Measurements from ENCODE around the gene FKBP6.

The FKBP6 gene

GRCh38 chr7:73332447-73332846 is 4.5 kb downstream of the FKBP6 start:
- no peaks in the 10 kb centered on the region for H3K9me3 Mint-ChIP-seq
- H3K36me3 Mint-ChIP-seq (ENCODE audit: low read depth) = no peaks in the 10 kb centered on the region
- H3K4me1 Mint-ChIP-seq (ENCODE audit: low read depth) = no peaks in the 10 kb centered on the region
- no peak overlapping the region for H3K27ac Mint-ChIP-seq
- no peak for DNase-seq (ENCODE audit: low spot score)
- no peak overlapping the region for H3K4me3 Mint-ChIP-seq
- H3K27me3 Mint-ChIP-seq (ENCODE audit: low read depth) = peaks cover 12% of the 10 kb centered on the region

- no peaks in the 10 kb centered on the region for H3K36me3 Mint-ChIP-seq (ENCODE audit: low read depth)
- H3K27me3 Mint-ChIP-seq (ENCODE audit: low read depth) = peaks cover 6% of the 10 kb centered on the region
- DNase-seq (ENCODE audit: low spot score) = no peak
- H3K27ac Mint-ChIP-seq = no peak overlapping the region
- no peak overlapping the region for H3K4me3 Mint-ChIP-seq
- H3K9me3 Mint-ChIP-seq = no peaks in the 10 kb centered on the region
- H3K4me1 Mint-ChIP-seq (ENCODE audit: low read depth) = no peaks in the 10 kb centered on the region
These were observed 10.4 kb downstream of the FKBP6 start for GRCh38 chr7:73338321-73338720.

GRCh38 chr7:73340514-73340913 is 12.6 kb downstream of the FKBP6 start:
- H3K4me1 Mint-ChIP-seq (ENCODE audit: low read depth) = no peaks in the 10 kb centered on the region
- H3K27me3 Mint-ChIP-seq (ENCODE audit: low read depth) = peaks cover 3% of the 10 kb centered on the region
- H3K36me3 Mint-ChIP-seq (ENCODE audit: low read depth) = no peaks in the 10 kb centered on the region
- H3K4me3 Mint-ChIP-seq = no peak overlapping the region
- H3K27ac Mint-ChIP-seq = no peak overlapping the region
- no peak for DNase-seq (ENCODE audit: low spot score)
- no peaks in the 10 kb centered on the region for H3K9me3 Mint-ChIP-seq

- H3K4me1 Mint-ChIP-seq (ENCODE audit: low read depth) = no peaks in the 10 kb centered on the region
- H3K27me3 Mint-ChIP-seq (ENCODE audit: low read depth) = no peaks in the 10 kb centered on the region
- no peak overlapping the region for H3K27ac Mint-ChIP-seq
- H3K4me3 Mint-ChIP-seq = no peak overlapping the region
- DNase-seq (ENCODE audit: low spot score) = no peak
- no peaks in the 10 kb centered on the region for H3K9me3 Mint-ChIP-seq
- H3K36me3 Mint-ChIP-seq (ENCODE audit: low read depth) = no peaks in the 10 kb centered on the region
These were observed 13.9 kb downstream of the FKBP6 start for GRCh38 chr7:73341877-73342276.

- DNase-seq (ENCODE audit: low spot score) = no peak
- Mint-ChIP-seq H3K36me3 (ENCODE audit: low read depth) (no peaks in the 10 kb centered on the region), H3K27ac (no peak overlapping the region), H3K4me3 (no peak overlapping the region), H3K9me3 (no peaks in the 10 kb centered on the region), H3K27me3 (ENCODE audit: low read depth) (no peaks in the 10 kb centered on the region), H3K4me1 (ENCODE audit: low read depth) (no peaks in the 10 kb centered on the region)
These were observed 14.7 kb downstream of the FKBP6 start for GRCh38 chr7:73342645-73343044.

- DNase-seq (ENCODE audit: low spot score) = no peak
- no peak overlapping the region for H3K27ac Mint-ChIP-seq
- H3K4me1 Mint-ChIP-seq (ENCODE audit: low read depth) = no peaks in the 10 kb centered on the region
- H3K27me3 Mint-ChIP-seq (ENCODE audit: low read depth) = no peaks in the 10 kb centered on the region
- no peaks in the 10 kb centered on the region for H3K9me3 Mint-ChIP-seq
- no peak overlapping the region for H3K4me3 Mint-ChIP-seq
- no peaks in the 10 kb centered on the region for H3K36me3 Mint-ChIP-seq (ENCODE audit: low read depth)
These were observed 15.9 kb downstream of the FKBP6 start for GRCh38 chr7:73343671-73344380.

DNA sequence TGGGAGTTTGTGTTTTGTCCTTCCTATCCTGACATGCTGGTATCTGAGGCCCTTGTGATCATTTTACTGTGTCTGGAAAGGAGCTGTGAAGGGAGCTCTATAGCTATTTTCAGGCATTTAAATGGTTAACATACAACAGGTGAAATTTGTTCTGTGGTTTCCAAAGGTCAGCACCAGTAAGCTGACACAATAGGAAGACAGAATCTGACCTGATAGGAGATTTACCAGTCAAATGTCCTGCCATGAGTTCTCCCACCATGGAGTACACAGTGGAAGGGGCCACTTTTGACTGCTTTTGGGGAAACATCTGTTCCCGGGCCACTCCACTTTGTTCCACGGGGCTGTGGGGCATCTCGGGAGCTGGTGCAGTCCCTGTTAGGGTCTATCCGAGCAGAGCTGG is 17.6 kb downstream of the FKBP6 start:
- Mint-ChIP-seq H3K27me3 (ENCODE audit: low read depth) (no peaks in the 10 kb centered on the region), H3K4me3 (no peak overlapping the region), H3K9me3 (no peaks in the 10 kb centered on the region), H3K27ac (no peak overlapping the region), H3K36me3 (ENCODE audit: low read depth) (no peaks in the 10 kb centered on the region), H3K4me1 (ENCODE audit: low read depth) (no peaks in the 10 kb centered on the region)
- no peak for DNase-seq (ENCODE audit: low spot score)

GRCh38 chr7:73345951-73346350 is 18.0 kb downstream of the FKBP6 start:
- no peaks in the 10 kb centered on the region for H3K36me3 Mint-ChIP-seq (ENCODE audit: low read depth)
- DNase-seq (ENCODE audit: low spot score) = no peak
- H3K9me3 Mint-ChIP-seq = no peaks in the 10 kb centered on the region
- no peak overlapping the region for H3K27ac Mint-ChIP-seq
- no peak overlapping the region for H3K4me3 Mint-ChIP-seq
- H3K4me1 Mint-ChIP-seq (ENCODE audit: low read depth) = no peaks in the 10 kb centered on the region
- H3K27me3 Mint-ChIP-seq (ENCODE audit: low read depth) = no peaks in the 10 kb centered on the region

GRCh38 chr7:73349763-73350162 is 21.8 kb downstream of the FKBP6 start:
- H3K36me3 Mint-ChIP-seq (ENCODE audit: low read depth) = no peaks in the 10 kb centered on the region
- DNase-seq (ENCODE audit: low spot score) = no peak
- H3K27ac Mint-ChIP-seq = no peak overlapping the region
- H3K4me1 Mint-ChIP-seq (ENCODE audit: low read depth) = no peaks in the 10 kb centered on the region
- no peaks in the 10 kb centered on the region for H3K27me3 Mint-ChIP-seq (ENCODE audit: low read depth)
- no peak overlapping the region for H3K4me3 Mint-ChIP-seq
- no peaks in the 10 kb centered on the region for H3K9me3 Mint-ChIP-seq

- H3K27ac Mint-ChIP-seq = no peak overlapping the region
- no peaks in the 10 kb centered on the region for H3K27me3 Mint-ChIP-seq (ENCODE audit: low read depth)
- H3K4me1 Mint-ChIP-seq (ENCODE audit: low read depth) = no peaks in the 10 kb centered on the region
- H3K9me3 Mint-ChIP-seq = no peaks in the 10 kb centered on the region
- H3K36me3 Mint-ChIP-seq (ENCODE audit: low read depth) = no peaks in the 10 kb centered on the region
- no peak overlapping the region for H3K4me3 Mint-ChIP-seq
- no peak for DNase-seq (ENCODE audit: low spot score)
These were observed 22.5 kb downstream of the FKBP6 start for GRCh38 chr7:73350306-73351068.

GRCh38 chr7:73351447-73352167 is 23.6 kb downstream of the FKBP6 start:
- Mint-ChIP-seq H3K27ac (no peak overlapping the region), H3K4me1 (ENCODE audit: low read depth) (no peaks in the 10 kb centered on the region), H3K36me3 (ENCODE audit: low read depth) (no peaks in the 10 kb centered on the region), H3K27me3 (ENCODE audit: low read depth) (no peaks in the 10 kb centered on the region), H3K9me3 (no peaks in the 10 kb centered on the region), H3K4me3 (no peak overlapping the region)
- DNase-seq (ENCODE audit: low spot score) = no peak

DNA sequence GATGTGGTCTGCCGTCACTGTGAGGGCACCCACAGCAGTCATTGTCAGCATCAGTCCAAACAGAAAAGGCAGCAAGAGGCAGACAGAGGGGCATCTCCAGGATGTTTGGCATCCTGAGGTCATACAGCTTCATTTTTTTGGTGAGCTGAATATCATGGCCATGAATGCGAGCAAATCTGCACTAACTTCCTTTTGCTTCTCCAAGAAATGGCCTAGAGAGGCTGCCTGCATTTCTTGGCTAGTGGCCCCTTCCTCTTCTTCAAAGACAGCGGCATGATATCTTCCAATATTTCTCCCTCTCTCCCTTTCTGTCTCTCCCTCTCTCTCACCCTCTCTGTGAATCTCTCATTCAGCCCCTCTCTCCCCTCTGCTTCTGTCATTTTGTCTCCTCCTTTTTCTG is 24.8 kb downstream of the FKBP6 start:
- DNase-seq (ENCODE audit: low spot score) = no peak
- H3K4me1 Mint-ChIP-seq (ENCODE audit: low read depth) = no peaks in the 10 kb centered on the region
- no peaks in the 10 kb centered on the region for H3K9me3 Mint-ChIP-seq
- no peaks in the 10 kb centered on the region for H3K36me3 Mint-ChIP-seq (ENCODE audit: low read depth)
- H3K27ac Mint-ChIP-seq = no peak overlapping the region
- no peaks in the 10 kb centered on the region for H3K27me3 Mint-ChIP-seq (ENCODE audit: low read depth)
- no peak overlapping the region for H3K4me3 Mint-ChIP-seq

GRCh38 chr7:73353243-73353642 is 25.3 kb downstream of the FKBP6 start:
- no peak for DNase-seq (ENCODE audit: low spot score)
- H3K27me3 Mint-ChIP-seq (ENCODE audit: low read depth) = no peaks in the 10 kb centered on the region
- no peak overlapping the region for H3K4me3 Mint-ChIP-seq
- H3K27ac Mint-ChIP-seq = no peak overlapping the region
- H3K36me3 Mint-ChIP-seq (ENCODE audit: low read depth) = no peaks in the 10 kb centered on the region
- H3K4me1 Mint-ChIP-seq (ENCODE audit: low read depth) = no peaks in the 10 kb centered on the region
- no peaks in the 10 kb centered on the region for H3K9me3 Mint-ChIP-seq

- no peak overlapping the region for H3K4me3 Mint-ChIP-seq
- H3K9me3 Mint-ChIP-seq = no peaks in the 10 kb centered on the region
- no peaks in the 10 kb centered on the region for H3K27me3 Mint-ChIP-seq (ENCODE audit: low read depth)
- H3K27ac Mint-ChIP-seq = no peak overlapping the region
- H3K4me1 Mint-ChIP-seq (ENCODE audit: low read depth) = no peaks in the 10 kb centered on the region
- no peak for DNase-seq (ENCODE audit: low spot score)
- H3K36me3 Mint-ChIP-seq (ENCODE audit: low read depth) = no peaks in the 10 kb centered on the region
These were observed 26.2 kb downstream of the FKBP6 start for GRCh38 chr7:73354196-73354595.
